GM23248 (cell line): Measurements from ENCODE around the gene NUP98. TPM values are rescaled to one million over a fixed set of nuclear protein-coding genes. Genes with fewer than 3 reads are reported as not detected.

Experiments used
- DNase-seq: peaks from one replicate; pipeline ENCODE4 v3.0.0-alpha.2; 2015
- H2AFZ ChIP-seq: fragments of 200-600 bp; sonication (generic); 2 replicates; pipeline ENCODE4 v1.6.1; 2016; ENCODE audit warnings: antibody characterized with exemption
- H3F3A ChIP-seq: fragments of 200-600 bp; sonication (generic); 2 replicates; pipeline ENCODE4 v1.6.1; 2016; ENCODE audit warnings: mild to moderate bottlenecking, antibody characterized with exemption, mixed run types; ENCODE audit not compliant: insufficient read depth
- H3K27ac ChIP-seq: fragments of 200-600 bp; sonication (generic); 2 replicates; pipeline ENCODE4 v1.5.1; 2016; ENCODE audit warnings: mild to moderate bottlenecking
- H3K27me3 ChIP-seq: fragments of 200-600 bp; sonication (generic); replicated peaks from 2 replicates; pipeline ENCODE4 v1.6.1; 2016; ENCODE audit warnings: mild to moderate bottlenecking; ENCODE audit not compliant: insufficient read depth
- H3K36me3 ChIP-seq: fragments of 200-600 bp; sonication (generic); 2 replicates; pipeline ENCODE4 v1.6.1; 2016; ENCODE audit warnings: low read depth, mild to moderate bottlenecking
- H3K4me1 ChIP-seq: fragments of 200-600 bp; sonication (generic); 2 replicates; pipeline ENCODE4 v1.6.1; 2016; ENCODE audit warnings: mild to moderate bottlenecking; ENCODE audit not compliant: insufficient read depth
- H3K4me2 ChIP-seq: fragments of 200-600 bp; sonication (generic); one replicate; pipeline ENCODE4 v1.6.1; 2016; ENCODE audit warnings: mild to moderate bottlenecking; ENCODE audit not compliant: unreplicated experiment
- H3K4me3 ChIP-seq: fragments of 200-600 bp; sonication (generic); 2 replicates; pipeline ENCODE4 v1.5.1; 2016; ENCODE audit warnings: mild to moderate bottlenecking
- H3K79me2 ChIP-seq: fragments of 200-600 bp; sonication (generic); 2 replicates; pipeline ENCODE4 v1.6.1; 2016; ENCODE audit warnings: mild to moderate bottlenecking; ENCODE audit not compliant: insufficient read depth
- H3K9ac ChIP-seq: fragments of 200-600 bp; sonication (generic); 2 replicates; pipeline ENCODE4 v1.6.1; 2016; ENCODE audit warnings: mild to moderate bottlenecking
- H3K9me2 ChIP-seq: fragments of 200-600 bp; sonication (generic); 2 replicates; pipeline ENCODE4 v1.6.1; 2016; ENCODE audit warnings: mixed run types, mild to moderate bottlenecking, moderate library complexity; ENCODE audit not compliant: insufficient read depth
- H3K9me3 ChIP-seq: fragments of 200-600 bp; sonication (generic); one replicate; pipeline ENCODE4 v1.6.1; 2017; ENCODE audit warnings: low read depth
- H4K20me1 ChIP-seq: fragments of 200-600 bp; sonication (generic); 2 replicates; pipeline ENCODE4 v1.6.0; 2016; ENCODE audit not compliant: insufficient read depth
- EZH2 ChIP-seq: fragments of 200-600 bp; sonication (generic); IDR thresholded peaks from 2 replicates; pipeline ENCODE4 v1.6.1; 2018; ENCODE audit warnings: antibody characterized with exemption, mild to moderate bottlenecking; ENCODE audit not compliant: insufficient read depth, poor library complexity, severe bottlenecking
- EZH2phosphoT487 ChIP-seq: fragments of 200-600 bp; sonication (generic); IDR thresholded peaks from 2 replicates; pipeline ENCODE4 v1.6.1; 2018; ENCODE audit warnings: antibody characterized with exemption, moderate library complexity, mild to moderate bottlenecking, low read depth; ENCODE audit not compliant: insufficient read depth
- WGBS, 2 experiments: methylation state at CpG; one replicate each; pipeline ENCODE4 v1.1.6; 2015 to 2017; ENCODE audit warnings: low lambda C conversion rate in 2 of 2, low coverage in 1 of 2; ENCODE audit errors: missing lambda C conversion rate in 2 of 2; 5-methylcytosine and 5-hydroxymethylcytosine counted together
- in situ Hi-C: fragments of 300-500 bp; cut with MboI; formaldehyde crosslinking; loops from 2 replicates; pipeline ENCODE4 v1.15.0; 2020
- polyA plus RNA-seq: library from polyadenylated mRNA; unstranded; fragments of >200 nt; fragmentation: Nextera tagmentation; extraction: Ambion mirVana; gene quantifications from 2 replicates; pipeline ENCODE4 v1.2.1, GENCODE V29; 2016
- total RNA-seq: library from RNA; depleted of rRNA; stranded (reverse); fragments of >200 nt; shearing (Covaris generic); gene quantifications from 2 replicates; pipeline ENCODE4 v1.2.3, GENCODE V29; 2014

The NUP98 gene
- total and polyA plus RNA-seq, 2 experiments from 2014 or later = 30.5 to 79.3 TPM

DNA sequence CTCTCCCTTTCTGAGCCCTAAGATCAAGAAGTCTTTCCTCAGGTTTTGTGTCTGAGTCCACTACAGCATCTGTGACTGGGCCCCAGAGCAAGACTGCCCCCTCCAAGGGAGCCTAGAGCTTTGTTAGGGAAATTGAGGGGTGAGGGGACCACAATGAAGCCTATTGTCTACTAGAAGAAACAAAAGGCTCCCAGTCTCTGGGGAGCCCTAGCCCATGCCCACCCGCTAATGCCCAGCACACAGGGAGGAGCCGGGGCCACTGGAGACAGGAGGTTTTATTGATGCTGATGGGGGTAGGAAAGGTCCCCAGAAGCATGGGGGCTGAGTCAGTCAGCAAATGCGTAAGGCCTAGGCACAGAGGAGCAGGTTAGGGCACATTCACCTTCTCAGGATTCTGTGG lies 29.4 kb upstream of the NUP98 start:
- Histone ChIP-seq H3K27me3 (no peaks in the 10 kb centered on the region), H3K36me3 (peaks cover 14% of the 10 kb centered on the region), H3K4me3 (no peak overlapping the region), H3K4me1 (no peaks in the 10 kb centered on the region), H3K9ac (no peak overlapping the region), H3K79me2 (peaks cover 26% of the 10 kb centered on the region), H3K27ac (no peak overlapping the region), H4K20me1 (no peaks in the 10 kb centered on the region), H3K9me3 (no peaks in the 10 kb centered on the region), H3K4me2 (no peak overlapping the region), H3F3A (peaks cover 8% of the 10 kb centered on the region; the same call in 1 of the 2 replicates), H3K9me2 (no peaks in the 10 kb centered on the region), H2AFZ (no peak overlapping the region)
- no peak for DNase-seq
- no peak for TF ChIP-seq EZH2phosphoT487
- TF ChIP-seq EZH2 = no peak
- 92 to 97% methylated on average over 3 of the region's 3 CpGs for WGBS, 2 experiments
- in situ Hi-C loops = no loop called here

GRCh38 chr11:3825473-3826154 lies 28.3 kb upstream of the NUP98 start:
- Histone ChIP-seq H4K20me1 (no peaks in the 10 kb centered on the region), H3K9ac (no peak overlapping the region), H3K79me2 (peaks cover 15% of the 10 kb centered on the region), H3K27me3 (no peaks in the 10 kb centered on the region), H3K36me3 (peaks cover 14% of the 10 kb centered on the region), H3K4me1 (no peaks in the 10 kb centered on the region), H2AFZ (no peak overlapping the region), H3F3A (peaks cover 8% of the 10 kb centered on the region; the same call in 1 of the 2 replicates), H3K4me2 (no peak overlapping the region), H3K9me2 (no peaks in the 10 kb centered on the region), H3K4me3 (no peak overlapping the region), H3K27ac (no peak overlapping the region), H3K9me3 (no peaks in the 10 kb centered on the region)
- no peak for TF ChIP-seq EZH2
- no peak for TF ChIP-seq EZH2phosphoT487
- WGBS, 2 experiments = 83 to 85% methylated on average over 8 of the region's 8 CpGs
- in situ Hi-C loops = no loop called here
- no peak for DNase-seq

- H3K27me3 ChIP-seq = no peaks in the 10 kb centered on the region
- in situ Hi-C loops = loop anchor here (25.0 kb wide), 1 partner anchor 363 kb away; no protein-coding TSS in a partner anchor
- H3K9me2 ChIP-seq = no peaks in the 10 kb centered on the region
- H2AFZ ChIP-seq = no peak overlapping the region
- H3K4me3 ChIP-seq = no peak overlapping the region
- H3K4me2 ChIP-seq = no peak overlapping the region
- H3K79me2 ChIP-seq = peaks cover 8% of the 10 kb centered on the region
- DNase-seq = peak; percentile 41
- WGBS, 2 experiments = 81 to 84% methylated on average over 18 of the region's 18 CpGs
- no peaks in the 10 kb centered on the region for H4K20me1 ChIP-seq
- peaks cover 5% of the 10 kb centered on the region; the same call in 1 of the 2 replicates for H3F3A ChIP-seq
- H3K9ac ChIP-seq = no peak overlapping the region
- H3K9me3 ChIP-seq = no peaks in the 10 kb centered on the region
- H3K4me1 ChIP-seq = no peaks in the 10 kb centered on the region
- no peak overlapping the region for H3K27ac ChIP-seq
- TF ChIP-seq EZH2 (no peak), EZH2phosphoT487 (no peak)
- peaks cover 9% of the 10 kb centered on the region for H3K36me3 ChIP-seq
These were observed 27.5 kb upstream of the NUP98 start for GRCh38 chr11:3824714-3825472.

GRCh38 chr11:3823762-3824506 lies 26.6 kb upstream of the NUP98 start:
- Histone ChIP-seq H4K20me1 (no peaks in the 10 kb centered on the region), H3K27ac (no peak overlapping the region), H3K4me2 (no peak overlapping the region), H3K9me2 (no peaks in the 10 kb centered on the region), H3K9ac (no peak overlapping the region), H2AFZ (no peak overlapping the region), H3F3A (0 out of 2 replicates have a peak, but pooled peaks cover 3% of the 10 kb centered on the region), H3K9me3 (no peaks in the 10 kb centered on the region), H3K4me1 (no peaks in the 10 kb centered on the region), H3K4me3 (no peak overlapping the region), H3K27me3 (no peaks in the 10 kb centered on the region), H3K79me2 (no peaks in the 10 kb centered on the region; the same call in 1 of the 2 replicates), H3K36me3 (peaks cover 4% of the 10 kb centered on the region; the same call in 1 of the 2 replicates)
- WGBS, 2 experiments = 90 to 93% methylated on average over 21 to 30 of the region's 30 CpGs
- no peak for DNase-seq
- in situ Hi-C loops = loop anchor here (25.0 kb wide), 1 partner anchor 362 kb away; no protein-coding TSS in a partner anchor
- no peak for TF ChIP-seq EZH2phosphoT487
- no peak for TF ChIP-seq EZH2
